ENCODE results near the gene ZER1. TPM values are rescaled to one million over a fixed set of nuclear protein-coding genes. Genes with fewer than 3 reads are reported as not detected.

Gene ZER1
- total RNA-seq, 1 donor from 2014 or later, result 38.0 TPM

DNA sequence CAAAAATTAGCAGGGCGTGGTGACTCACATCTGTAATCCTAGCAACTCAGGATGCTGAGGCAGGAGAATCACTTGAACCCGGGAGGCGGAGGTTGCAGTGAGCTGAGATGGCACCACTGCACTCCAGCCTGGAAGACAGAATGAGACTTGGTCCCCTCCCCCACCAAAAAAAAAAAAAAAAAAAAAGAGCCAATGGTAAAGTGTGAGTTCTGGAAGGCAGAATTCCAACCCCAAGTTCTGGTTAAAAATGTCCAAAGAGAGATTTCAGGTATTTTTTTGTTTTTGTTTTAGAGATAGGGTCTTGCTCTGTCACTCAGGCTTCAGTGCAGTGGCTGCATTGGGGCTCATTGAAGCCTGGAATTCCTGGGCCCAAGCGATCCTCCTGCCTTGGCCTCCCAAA, 84.3 kb downstream of the ZER1 start:
- peaks cover 17% of the 10 kb centered on the region for H3K9me3 Mint-ChIP-seq (ENCODE audit: unreplicated experiment)
- DNase-seq, result no peak
- H3K27ac Mint-ChIP-seq (ENCODE audit: unreplicated experiment), result no peak overlapping the region
- peaks cover 9% of the 10 kb centered on the region for H3K36me3 Mint-ChIP-seq (ENCODE audit: unreplicated experiment)
- H3K4me1 Mint-ChIP-seq (ENCODE audit: low read depth, unreplicated experiment), result peaks cover 21% of the 10 kb centered on the region
- peaks cover 15% of the 10 kb centered on the region for H3K27me3 Mint-ChIP-seq (ENCODE audit: unreplicated experiment)
- TF ChIP-seq, protein P1, sequence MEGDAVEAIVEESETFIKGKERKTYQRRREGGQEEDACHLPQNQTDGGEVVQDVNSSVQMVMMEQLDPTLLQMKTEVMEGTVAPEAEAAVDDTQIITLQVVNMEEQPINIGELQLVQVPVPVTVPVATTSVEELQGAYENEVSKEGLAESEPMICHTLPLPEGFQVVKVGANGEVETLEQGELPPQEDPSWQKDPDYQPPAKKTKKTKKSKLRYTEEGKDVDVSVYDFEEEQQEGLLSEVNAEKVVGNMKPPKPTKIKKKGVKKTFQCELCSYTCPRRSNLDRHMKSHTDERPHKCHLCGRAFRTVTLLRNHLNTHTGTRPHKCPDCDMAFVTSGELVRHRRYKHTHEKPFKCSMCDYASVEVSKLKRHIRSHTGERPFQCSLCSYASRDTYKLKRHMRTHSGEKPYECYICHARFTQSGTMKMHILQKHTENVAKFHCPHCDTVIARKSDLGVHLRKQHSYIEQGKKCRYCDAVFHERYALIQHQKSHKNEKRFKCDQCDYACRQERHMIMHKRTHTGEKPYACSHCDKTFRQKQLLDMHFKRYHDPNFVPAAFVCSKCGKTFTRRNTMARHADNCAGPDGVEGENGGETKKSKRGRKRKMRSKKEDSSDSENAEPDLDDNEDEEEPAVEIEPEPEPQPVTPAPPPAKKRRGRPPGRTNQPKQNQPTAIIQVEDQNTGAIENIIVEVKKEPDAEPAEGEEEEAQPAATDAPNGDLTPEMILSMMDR (IDR thresholded peaks at IDR 0.05; ENCODE audit: partially characterized antibody, unreplicated experiment), result no peak
- no peak overlapping the region for H3K4me3 Mint-ChIP-seq (ENCODE audit: unreplicated experiment)

DNA sequence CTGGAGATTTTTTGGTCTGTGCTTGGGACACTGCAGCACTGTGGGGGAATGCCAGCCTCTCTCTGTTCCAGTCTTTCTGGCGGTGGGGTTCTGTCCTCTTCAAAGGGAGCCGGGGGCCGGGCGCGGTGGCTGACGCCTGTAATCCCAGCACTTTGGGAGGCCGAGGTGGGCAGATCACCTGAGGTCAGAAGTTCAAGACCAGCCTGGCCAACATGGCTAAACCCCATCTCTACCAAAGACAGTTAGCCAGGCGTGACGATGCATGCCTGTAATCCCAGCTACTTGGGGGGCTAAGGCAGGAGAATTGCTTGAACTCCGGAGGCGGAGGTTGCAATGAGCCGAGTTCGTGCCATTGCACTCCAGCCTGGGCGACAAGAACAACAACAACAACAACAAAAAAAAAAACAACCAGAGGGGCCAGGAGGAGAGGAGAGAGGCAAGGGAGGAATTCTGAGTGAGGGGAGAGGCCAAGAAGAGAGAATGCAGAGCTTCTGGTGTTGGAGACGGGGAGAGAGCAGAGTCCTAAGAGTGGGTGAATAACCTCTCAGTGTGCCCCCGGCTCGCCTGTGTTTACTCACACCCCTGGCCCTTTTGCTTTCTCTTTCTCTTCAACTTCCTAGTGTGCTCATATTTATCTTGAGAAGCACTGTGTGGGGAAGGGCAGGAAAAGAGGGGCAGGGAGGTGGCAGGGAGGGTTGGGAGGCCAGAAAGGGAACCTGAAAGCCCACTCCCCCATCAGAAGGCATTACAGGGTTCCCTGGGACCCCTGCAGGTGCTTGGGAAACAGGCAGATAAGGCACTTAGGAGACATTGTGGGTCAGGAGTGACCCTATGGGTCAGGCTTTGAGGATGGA, 85.9 kb downstream of the ZER1 start:
- TF ChIP-seq, protein P1 (IDR thresholded peaks at IDR 0.05; ENCODE audit: partially characterized antibody, unreplicated experiment), result no peak
- Mint-ChIP-seq H3K4me1 (ENCODE audit: low read depth, unreplicated experiment) (peaks cover 11% of the 10 kb centered on the region), H3K9me3 (ENCODE audit: unreplicated experiment) (peaks cover 14% of the 10 kb centered on the region), H3K27ac (ENCODE audit: unreplicated experiment) (peak overlapping the region; percentile 33), H3K36me3 (ENCODE audit: unreplicated experiment) (peaks cover 4% of the 10 kb centered on the region), H3K4me3 (ENCODE audit: unreplicated experiment) (peak overlapping the region; percentile 5), H3K27me3 (ENCODE audit: unreplicated experiment) (peaks cover 15% of the 10 kb centered on the region)
- no peak for DNase-seq

DNA sequence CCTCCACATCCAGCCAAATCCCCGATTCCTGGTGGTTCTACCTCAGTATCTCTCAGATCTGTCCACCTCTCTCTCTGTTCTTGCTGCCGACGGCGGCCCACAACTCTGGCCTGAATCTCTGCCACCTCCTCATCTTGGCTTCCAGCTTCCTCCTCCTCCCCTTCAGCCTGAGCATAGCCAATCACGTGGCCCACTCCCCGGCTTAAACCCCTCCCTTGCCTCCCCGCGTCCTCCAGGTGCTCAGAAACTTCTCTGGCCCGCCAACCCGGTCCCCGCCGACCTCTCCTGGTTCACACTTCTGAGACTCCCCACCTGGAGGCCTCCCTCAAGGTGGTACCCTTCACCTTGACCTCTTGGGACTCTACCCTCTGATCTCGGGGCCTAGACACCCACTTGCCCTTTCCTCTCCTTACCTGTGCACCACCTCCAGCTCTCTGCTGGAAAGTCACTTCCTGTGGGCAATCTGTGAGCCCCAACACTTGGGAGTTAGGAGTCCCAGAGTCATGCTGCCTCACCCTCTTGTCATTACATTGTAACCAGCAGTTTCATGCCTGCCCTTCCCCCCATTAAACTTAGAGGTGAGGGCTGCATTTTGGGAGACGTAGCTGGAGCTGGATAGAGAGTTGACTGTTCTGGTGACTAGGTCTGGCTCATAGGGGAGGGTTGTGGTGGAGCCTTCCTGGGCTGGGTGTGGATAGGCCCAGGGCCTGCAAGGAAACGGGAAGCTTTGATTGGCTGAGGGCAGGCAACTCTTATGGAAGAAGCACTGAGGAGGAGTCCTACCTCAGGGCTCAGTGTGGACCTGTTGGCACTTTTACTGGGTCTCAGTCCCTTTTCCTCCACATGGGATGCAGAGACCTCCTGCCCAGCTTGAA, 87.2 kb downstream of the ZER1 start:
- peak; percentile 30 for DNase-seq
- Mint-ChIP-seq H3K4me1 (ENCODE audit: low read depth, unreplicated experiment) (peaks cover 11% of the 10 kb centered on the region), H3K27me3 (ENCODE audit: unreplicated experiment) (peaks cover 9% of the 10 kb centered on the region), H3K4me3 (ENCODE audit: unreplicated experiment) (peak overlapping the region; percentile 91), H3K9me3 (ENCODE audit: unreplicated experiment) (peaks cover 9% of the 10 kb centered on the region), H3K36me3 (ENCODE audit: unreplicated experiment) (no peaks in the 10 kb centered on the region), H3K27ac (ENCODE audit: unreplicated experiment) (no peak overlapping the region)
- TF ChIP-seq, protein P1 (IDR thresholded peaks at IDR 0.05; ENCODE audit: partially characterized antibody, unreplicated experiment), result no peak

DNA sequence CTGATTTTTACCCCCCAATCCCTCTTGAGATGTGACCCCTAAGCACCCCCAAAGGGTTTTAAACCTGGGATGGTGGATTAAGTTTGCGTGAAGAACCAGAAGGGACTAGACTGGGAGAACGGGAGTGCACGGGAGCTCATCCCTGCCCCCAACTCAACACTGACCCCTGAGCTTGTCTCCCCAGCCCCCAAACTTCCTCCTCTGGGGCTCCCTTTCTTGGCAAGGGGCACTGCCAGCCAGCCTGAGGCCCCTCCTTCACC, 87.7 kb downstream of the ZER1 start:
- H3K27ac Mint-ChIP-seq (ENCODE audit: unreplicated experiment), result peak overlapping the region; percentile 33
- no peaks in the 10 kb centered on the region for H3K36me3 Mint-ChIP-seq (ENCODE audit: unreplicated experiment)
- no peak for DNase-seq
- H3K4me1 Mint-ChIP-seq (ENCODE audit: low read depth, unreplicated experiment), result peaks cover 11% of the 10 kb centered on the region
- peaks cover 9% of the 10 kb centered on the region for H3K9me3 Mint-ChIP-seq (ENCODE audit: unreplicated experiment)
- peaks cover 9% of the 10 kb centered on the region for H3K27me3 Mint-ChIP-seq (ENCODE audit: unreplicated experiment)
- H3K4me3 Mint-ChIP-seq (ENCODE audit: unreplicated experiment), result peak overlapping the region; percentile 91
- TF ChIP-seq, protein P1 (IDR thresholded peaks at IDR 0.05; ENCODE audit: partially characterized antibody, unreplicated experiment), result no peak

All from glutamatergic neuron (in vitro differentiated cells).